HG02840 (cell line): ENCODE data around the gene EVI2A.
"Not testable (repeated sequence)": the region's sequence is repeated elsewhere in the genome, so short reads cannot be mapped to it uniquely, and the experiment has no call there.

Experiments
- ATAC-seq: cut with Tn5 transposase; IDR thresholded peaks from one replicate; pipeline ENCODE4 v1.9.1; 2021; ENCODE audit warnings: mild to moderate bottlenecking, moderate library complexity, moderate number of reproducible peaks; ENCODE audit not compliant: unreplicated experiment, low FRiP score

The EVI2A gene, protein sequence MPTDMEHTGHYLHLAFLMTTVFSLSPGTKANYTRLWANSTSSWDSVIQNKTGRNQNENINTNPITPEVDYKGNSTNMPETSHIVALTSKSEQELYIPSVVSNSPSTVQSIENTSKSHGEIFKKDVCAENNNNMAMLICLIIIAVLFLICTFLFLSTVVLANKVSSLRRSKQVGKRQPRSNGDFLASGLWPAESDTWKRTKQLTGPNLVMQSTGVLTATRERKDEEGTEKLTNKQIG

DNA sequence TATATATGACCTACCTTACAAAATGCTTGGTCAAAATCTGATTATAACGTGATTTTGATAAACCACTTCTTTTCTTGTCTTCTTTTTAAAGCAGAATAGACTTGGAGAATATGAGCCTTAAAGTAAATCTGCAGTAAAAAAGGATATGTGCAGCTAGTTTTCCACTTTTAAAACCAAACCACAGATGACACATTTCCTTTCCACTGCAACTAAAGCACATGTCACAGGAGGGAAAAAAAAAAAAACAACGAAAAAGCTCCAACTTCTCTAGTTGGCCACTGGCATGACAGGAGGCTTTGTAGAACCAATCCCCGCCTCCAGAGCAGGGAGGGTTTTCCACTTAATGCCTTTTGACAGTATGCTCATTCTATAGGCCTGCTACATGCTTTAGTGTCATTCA, at the start of gene EVI2A:
Gene EVI2A (minus strand): TSS at position 142 of the 400 bp plus-strand sequence. CDS start 2,609 bp downstream, outside the sequence.
- ATAC-seq, result no peak

DNA sequence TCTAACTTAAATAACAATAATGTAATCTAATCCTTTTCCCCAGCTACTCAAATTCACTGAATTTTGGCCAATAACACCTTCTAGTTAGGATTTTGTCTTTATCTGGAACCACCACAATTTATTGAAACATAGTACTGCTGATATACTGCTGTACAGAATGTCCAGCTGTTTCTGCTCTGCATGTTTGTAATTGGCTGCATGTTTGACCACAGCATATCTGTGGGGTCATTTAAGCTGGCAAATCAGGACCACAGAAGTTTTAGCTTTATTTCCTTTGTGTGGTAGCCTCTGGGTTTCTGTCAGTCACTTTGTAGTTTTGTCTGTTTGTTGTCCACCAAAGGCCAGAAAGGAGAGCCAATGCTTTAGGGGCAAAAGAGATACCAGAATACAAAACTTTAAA, 47.8 kb upstream of the EVI2A start:
- ATAC-seq, result no peak

DNA sequence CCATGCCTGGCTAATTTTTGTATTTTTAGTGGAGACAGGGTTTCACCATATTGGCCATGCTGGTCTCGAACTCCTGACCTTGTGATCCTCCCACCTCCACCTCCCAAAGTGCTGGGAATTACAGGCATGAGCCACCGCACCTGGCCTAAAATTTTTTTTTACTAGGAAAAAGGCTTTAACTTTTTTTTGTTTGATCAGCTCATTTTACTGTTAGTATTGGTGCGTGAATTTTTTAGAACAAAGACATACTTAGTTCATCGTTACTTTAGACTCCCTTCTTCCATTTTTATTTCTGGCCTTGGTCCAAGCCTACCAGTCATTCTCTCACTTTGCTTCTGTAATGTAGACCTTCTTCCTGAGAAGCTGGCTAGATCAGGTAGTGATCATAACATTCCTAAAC, 44.7 kb upstream of the EVI2A start:
- ATAC-seq, result no peak

DNA sequence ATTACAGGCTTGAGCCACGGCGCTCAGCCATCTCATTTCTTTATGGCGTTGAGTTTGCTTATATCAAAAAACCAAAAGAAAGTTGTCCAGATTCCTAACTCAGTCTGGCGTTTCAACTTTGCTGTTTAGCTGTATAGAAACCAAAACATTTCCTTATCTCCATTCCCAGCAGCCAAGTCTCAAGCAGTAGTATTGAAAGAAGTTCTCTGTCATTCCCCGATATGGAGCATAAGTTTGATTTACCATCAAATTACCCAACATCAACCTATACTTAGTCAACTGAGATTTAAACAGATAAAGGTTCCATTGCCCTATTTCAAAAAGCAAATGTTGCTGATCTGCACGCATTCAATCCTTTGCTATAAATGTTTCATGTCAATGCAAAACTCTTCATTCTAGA, 42.6 kb upstream of the EVI2A start:
- ATAC-seq, result no peak

DNA sequence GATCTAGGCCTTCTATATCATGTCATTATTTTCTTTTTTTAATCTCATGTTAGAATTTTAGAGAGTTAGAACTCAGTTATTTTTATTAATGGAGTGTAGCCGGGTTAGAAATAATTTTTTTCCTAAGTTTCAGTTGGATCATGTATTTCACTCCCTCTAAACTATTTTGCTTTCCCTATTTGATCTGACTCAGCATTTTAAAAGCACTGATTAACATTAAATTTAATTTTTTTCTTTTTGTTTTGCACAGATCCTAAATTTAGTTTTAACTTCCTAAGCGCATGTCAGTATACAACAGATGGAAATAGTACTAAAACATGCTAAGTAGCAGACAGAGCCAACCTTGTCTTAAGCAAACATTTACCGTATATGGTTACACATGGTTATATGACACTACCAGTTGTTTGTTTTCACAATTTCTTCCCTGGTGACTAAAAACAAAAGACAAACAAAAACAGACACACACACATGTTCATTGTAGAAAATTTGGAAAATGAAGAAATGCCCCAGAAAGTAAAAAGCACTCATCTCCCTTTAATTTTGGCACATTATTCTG, 36.5 kb upstream of the EVI2A start:
- no peak for ATAC-seq

DNA sequence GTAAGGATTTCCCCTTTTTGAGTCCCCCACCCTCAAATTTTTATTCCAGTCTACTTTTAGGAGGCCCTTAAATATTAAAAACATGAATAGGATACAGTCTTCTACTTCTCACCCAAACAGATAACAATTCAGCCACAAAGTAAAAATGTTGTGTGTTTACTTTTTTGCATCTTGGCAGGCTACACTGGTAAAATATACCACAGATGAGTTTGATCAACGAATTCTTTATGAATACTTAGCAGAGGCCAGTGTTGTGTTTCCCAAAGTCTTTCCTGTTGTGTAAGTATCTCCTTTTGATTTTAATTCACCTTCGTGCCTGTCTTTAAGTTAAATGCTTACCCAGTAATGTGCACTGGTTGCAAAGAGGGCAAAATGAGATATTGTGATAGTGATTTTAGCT, 35.7 kb upstream of the EVI2A start:
- ATAC-seq, result no peak

DNA sequence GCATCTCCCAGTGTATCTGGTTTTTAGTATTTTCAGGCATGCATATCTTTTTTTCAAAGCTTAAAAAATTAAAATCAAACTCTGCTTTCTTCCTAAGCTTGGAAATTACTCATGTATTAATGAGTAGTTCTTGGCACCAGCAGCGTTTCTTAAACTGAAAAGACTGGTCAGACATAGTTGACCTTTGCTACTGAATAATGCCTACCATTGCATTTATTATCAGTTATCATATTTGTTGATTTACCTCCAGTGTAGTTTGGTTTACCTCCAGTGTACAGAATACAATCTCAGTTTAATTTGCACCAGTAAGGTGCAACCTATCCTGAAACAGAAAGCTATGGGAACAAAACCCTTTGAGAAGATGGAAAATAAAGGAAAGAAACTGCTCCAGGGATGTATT, 34.5 kb upstream of the EVI2A start:
- ATAC-seq, result no peak

DNA sequence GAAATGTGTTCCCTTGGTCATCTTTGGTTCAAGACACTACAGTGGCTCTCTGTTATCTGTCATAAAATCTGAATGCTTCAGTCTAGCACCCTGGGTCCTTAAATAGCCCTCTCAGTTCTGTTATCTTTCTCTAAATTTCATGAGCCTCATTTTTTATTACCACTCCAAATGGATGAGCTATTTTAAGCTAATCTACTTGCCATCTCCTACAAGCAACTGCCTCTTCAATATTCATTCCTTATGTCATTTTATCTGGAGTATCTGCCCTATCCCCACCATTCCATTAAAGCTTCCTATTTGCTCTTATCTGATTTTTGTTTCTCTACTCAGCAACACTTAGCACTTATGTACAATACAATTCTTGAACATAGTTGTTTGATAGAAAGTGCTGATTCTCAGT, 28.0 kb upstream of the EVI2A start:
- no peak for ATAC-seq

DNA sequence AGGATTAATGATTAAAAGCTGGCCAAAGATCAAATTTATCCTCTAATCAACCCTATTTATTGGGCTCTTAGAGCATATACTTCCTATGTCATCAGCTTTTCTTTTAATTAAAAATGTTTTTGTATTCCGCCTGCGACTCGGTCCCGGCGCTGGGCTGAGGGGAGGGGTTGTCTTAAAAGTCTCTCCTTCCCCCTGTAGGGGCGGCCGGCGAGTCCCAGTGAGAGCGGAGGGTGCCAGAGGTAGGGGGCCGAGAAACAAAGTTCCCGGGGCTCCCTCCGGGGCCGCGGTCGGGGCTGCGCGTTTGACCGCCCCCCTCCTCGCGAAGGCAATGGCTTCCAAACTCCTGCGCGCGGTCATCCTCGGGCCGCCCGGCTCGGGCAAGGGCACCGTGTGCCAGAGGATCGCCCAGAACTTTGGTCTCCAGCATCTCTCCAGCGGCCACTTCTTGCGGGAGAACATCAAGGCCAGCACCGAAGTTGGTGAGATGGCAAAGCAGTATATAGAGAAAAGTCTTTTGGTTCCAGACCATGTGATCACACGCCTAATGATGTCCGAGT, 23.8 kb upstream of the EVI2A start:
- not testable (repeated sequence) for ATAC-seq

DNA sequence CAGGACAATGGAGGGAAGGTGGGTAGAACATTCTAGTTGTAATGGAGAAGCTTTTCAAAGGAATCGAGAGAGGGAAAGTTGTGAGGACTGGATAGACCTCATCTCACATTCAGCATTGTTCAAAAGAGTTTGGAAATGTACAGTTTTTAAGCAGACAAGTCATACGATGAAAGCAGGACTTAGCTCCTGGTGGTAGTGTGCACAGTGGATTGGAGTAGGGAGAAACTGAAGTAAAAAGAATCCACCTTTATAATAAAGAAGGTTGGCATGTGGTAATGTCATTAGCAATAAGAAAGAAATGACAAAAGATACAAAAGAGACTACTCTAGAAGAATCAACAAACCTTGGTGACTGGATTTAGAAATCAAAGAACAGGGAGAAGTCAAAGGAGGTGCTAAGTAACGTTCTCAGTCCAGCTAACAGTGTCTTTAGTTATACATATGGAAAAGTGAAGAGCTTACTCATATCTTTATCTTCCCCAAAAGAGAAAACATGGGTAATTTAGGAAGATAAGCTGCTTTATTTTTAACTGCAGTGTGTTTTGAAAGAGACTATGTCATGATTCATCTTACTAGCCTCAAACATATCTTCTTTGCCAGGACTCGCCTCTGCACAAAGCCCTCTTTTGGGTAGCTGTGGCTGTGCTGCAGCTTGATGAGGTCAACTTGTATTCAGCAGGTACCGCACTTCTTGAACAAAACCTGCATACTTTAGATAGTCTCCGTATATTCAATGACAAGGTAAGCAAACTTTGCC, 18.7 kb upstream of the EVI2A start:
- no peak for ATAC-seq

DNA sequence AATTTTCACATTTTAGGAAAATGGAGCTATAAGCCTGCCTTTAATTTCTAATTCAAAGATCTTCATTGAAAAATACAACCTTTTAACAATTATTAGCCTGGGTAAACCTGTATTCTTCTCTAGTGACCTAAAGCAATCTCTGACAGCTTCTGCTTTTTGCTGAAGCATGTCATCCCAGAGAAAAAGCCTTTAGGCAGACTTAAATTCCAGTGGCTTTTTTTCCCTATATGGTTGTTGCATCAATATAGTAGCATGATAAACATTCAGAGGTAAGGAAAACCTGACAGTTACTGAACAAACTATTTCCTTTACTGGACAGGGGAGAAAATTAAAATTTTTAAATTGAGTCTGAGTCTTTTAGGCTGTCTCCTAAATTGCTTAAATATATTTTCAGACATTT, 7.8 kb upstream of the EVI2A start:
- no peak for ATAC-seq

DNA sequence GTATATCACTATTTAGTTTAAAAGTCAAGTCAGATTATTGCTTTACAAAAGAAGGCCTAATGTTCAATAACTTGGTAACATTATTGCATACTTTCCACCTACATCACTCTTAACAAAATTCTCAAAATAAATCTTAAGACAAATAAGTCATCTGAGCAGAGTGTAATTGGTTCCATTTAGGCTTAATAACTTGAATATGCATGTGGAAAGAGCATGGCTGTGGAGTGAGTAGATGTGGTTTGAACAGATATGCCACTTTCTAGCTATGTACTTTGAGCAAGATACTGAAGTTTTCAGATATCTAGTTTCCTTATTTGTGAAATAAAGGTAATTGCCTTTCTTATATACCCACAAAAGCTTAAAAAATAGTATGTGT, 6.7 kb upstream of the EVI2A start:
- no peak for ATAC-seq

DNA sequence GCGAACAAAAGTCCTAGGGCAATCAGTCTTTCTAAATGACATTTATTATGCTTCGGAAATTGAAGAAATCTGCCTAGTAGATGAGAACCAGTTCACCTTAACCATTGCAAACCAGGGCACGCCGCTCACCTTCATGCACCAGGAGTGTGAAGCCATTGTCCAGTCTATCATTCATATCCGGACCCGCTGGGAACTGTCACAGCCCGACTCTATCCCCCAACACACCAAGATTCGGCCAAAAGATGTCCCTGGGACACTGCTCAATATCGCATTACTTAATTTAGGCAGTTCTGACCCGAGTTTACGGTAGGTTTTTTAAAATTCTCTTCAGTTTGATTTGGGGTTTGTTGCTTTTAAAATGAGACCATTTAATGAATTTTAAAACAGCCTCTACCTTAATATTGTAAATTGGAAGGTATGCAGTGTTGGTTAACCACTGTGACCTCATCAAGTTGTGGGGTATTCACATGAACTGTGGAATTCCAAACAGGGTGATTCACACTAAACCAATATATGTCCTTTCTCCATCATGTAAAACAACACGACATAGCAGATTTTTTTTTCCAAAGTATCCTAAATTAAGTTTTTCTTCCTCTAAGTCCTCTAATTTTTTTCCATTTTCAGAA, 6.2 kb upstream of the EVI2A start:
- ATAC-seq, result no peak

DNA sequence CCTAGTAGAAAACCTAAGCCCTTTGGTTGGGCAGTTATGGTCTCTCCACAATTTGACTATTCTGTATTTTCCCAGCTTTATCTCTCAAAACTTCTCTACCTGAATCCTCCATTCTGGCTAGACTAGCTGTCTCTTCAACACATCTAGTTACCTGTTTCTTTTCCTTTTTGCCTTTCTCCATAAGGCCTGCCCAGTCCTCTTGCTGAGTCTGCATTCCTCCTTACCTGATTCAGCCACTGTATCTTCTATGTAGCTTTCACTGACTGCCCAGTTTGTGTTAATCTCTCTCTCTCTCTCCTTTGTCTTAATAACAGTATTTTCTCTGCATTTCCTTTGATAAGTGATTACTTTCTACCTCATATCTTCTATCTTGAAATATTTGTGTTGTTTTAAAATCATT, 2.1 kb upstream of the EVI2A start:
- ATAC-seq, result no peak

DNA sequence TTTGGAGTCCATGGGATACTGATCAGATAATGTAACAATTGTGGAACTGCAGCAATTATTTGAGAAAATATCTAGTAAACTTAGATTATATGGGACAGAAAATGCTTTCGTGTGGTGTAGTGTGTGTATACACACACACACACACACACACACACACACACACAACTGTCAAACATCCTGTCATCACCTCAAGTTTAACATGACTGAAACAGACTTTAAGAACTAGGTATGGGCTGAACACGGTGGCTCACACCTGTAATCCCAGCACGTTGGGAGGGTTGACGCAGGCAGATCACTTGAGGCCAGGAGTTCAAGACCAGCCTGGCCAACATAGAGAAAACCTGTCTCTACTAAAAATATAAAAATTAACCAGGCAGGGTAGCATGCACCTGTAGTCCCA, 544 bp upstream of the EVI2A start:
- ATAC-seq, result no peak

DNA sequence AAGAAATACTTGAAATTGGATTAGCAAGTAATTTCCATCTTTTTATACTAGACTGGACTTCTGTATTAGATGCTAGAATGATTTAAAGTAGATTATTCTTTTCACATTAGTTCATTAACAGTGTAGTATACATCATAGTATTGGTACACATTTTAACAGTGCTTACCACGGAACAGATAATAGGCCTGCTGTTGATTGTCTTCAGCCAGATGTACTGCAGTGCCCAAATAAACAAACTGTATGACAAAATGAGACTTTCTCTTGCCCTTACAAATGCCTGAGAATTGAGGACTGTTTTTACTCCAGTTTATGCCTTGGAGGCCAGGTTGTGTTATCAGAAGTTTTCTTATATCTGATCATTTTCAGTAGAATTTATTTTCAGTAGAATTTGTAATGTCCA, 631 bp downstream of the EVI2A start:
- ATAC-seq, result no peak

DNA sequence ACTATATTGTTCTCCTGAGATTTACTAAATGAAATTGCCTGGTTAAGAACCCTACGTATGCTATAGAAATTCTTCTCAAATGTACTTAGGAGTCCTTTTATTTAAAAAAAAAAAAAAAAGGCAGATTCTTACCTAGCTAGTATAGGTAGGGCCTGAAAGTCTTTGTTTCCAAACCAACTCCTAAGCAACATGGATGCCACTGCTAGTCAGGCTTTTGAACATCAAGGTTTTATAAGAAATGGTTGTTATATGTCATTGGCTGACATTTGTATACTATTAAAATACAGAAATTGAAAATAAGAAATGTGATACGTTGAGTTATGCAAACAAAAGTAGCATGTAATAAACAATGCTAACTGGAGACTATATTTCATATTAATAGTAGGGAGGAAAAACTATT, 1.2 kb downstream of the EVI2A start:
- no peak for ATAC-seq

DNA sequence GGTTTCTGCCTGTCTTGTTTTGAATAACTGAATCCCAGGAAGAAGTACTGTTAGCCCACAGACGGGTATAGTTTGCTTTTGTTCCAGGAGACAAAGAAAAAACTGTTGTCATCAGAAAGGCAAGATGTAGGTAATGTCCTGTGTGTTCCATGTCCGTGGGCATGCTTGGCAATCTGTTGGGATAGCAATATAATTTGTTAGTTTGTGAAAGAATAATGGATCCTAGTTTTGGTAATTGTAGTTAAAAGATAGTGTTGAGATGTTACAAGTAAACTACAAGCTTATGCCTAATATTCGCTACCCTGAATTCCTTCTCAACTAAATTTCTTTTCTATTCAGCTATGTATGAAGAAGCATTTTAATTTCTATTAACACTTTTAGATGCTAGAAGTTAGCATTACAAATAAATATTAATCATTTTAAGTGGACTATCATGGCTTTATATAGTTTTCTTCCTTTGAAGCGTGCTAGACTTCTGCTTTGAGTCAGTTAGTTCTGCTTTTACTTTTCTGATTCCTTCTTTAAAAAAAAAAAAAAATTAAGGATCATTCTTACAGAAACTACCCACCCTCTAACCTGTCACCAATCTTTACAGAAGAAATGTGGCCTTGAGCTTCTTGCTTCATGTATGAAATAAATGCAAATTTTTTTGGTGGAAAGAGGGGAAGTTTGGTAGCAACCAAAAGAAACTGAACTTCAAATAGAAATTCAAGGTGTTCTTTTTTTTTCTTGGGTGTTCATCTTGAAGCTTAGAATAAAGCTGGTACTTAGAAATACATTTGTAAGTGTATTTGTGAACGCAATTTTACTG, 2.4 kb downstream of the EVI2A start:
- ATAC-seq, result no peak

DNA sequence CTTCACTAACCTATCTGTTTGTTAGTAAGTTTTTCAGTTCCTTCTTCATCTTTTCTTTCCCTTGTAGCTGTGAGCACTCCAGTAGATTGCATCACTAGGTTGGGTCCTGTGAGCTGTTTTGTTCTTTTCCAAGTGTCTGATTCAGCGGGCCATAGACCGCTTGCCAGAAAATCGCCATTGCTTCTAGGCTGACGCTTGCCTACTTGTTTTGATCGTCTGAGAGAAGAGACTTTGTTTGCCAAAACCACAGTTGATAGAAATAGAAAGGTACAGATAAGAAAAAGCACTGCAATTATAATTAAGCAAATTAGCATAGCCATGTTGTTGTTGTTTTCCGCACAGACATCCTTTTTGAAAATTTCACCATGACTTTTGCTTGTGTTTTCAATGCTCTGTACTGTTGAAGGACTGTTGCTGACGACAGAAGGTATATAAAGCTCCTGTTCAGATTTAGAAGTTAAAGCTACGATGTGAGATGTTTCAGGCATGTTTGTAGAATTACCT, 3.1 kb downstream of the EVI2A start:
- no peak for ATAC-seq

DNA sequence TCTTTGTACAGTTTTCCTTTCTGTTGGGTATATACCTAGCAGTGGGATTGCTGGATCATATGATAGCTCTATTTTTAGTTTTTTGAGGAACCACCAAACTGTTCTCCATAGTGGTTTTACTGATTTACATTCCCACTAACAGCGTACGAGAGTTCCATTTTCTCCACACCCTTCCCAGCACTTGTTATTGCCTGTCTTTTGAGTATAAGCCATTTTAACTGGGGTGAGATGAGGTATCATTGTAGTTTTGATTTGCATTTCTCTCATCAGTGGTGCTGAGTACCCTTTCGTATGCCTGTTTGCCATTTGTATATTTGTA, 6.7 kb downstream of the EVI2A start:
- no peak for ATAC-seq
